Left renal pelvis (tissue), 4 donors: ENCODE measurements around the gene COQ8B. TPM values are rescaled to one million over a fixed set of nuclear protein-coding genes. Genes with fewer than 3 reads are reported as not detected.

Experiments
- DNase-seq, 4 donors: peaks; one replicate each; pipeline ENCODE4 v3.0.0-alpha.2; 2013; ENCODE audit warnings: low read depth in 4 of 4, low spot score in 3 of 4
- polyA plus RNA-seq, 4 donors: library from polyadenylated mRNA; unstranded; fragments of 120-200 nt; gene quantifications; one replicate each; pipeline ENCODE4 v1.2.1, GENCODE V29; 2013; ENCODE audit not compliant: insufficient read length in 4 of 4

COQ8B gene
- polyA plus RNA-seq, 4 donors: 25.9 to 49.7 (median 30.0) TPM

GRCh38 chr19:40693150-40693788 lies 23.4 kb downstream of the COQ8B start:
- no peak for DNase-seq

GRCh38 chr19:40692212-40692551 lies 24.5 kb downstream of the COQ8B start:
- no peak for DNase-seq

- no peak for DNase-seq
Measured at GRCh38 chr19:40691421-40692211, 25.1 kb downstream of the COQ8B start.

- DNase-seq: peak; percentile 72 to 77 (median 74)
Measured at GRCh38 chr19:40690693-40691420, 25.8 kb downstream of the COQ8B start.

GRCh38 chr19:40690050-40690692 lies 26.5 kb downstream of the COQ8B start, which contains the start of gene NUMBL:
NUMBL (minus strand) TSS chr19:40690651; CDS start chr19:40690483, 168 bp downstream.
- no peak for DNase-seq

GRCh38 chr19:40689339-40690049 lies 27.2 kb downstream of the COQ8B start:
- DNase-seq: no peak

- no peak for DNase-seq
Measured at GRCh38 chr19:40688987-40689338, 27.7 kb downstream of the COQ8B start.

GRCh38 chr19:40688309-40688708 lies 28.4 kb downstream of the COQ8B start:
- no peak for DNase-seq

GRCh38 chr19:40687525-40688016 lies 29.1 kb downstream of the COQ8B start:
- no peak for DNase-seq

GRCh38 chr19:40686882-40687524 lies 29.7 kb downstream of the COQ8B start:
- DNase-seq: no peak

GRCh38 chr19:40685563-40685962 lies 31.1 kb downstream of the COQ8B start:
- DNase-seq: no peak

GRCh38 chr19:40685016-40685526 lies 31.6 kb downstream of the COQ8B start:
- DNase-seq: no peak

- DNase-seq: no peak
Measured at GRCh38 chr19:40684280-40684679, 32.4 kb downstream of the COQ8B start.

- no peak for DNase-seq
Measured at GRCh38 chr19:40683437-40683836, 33.2 kb downstream of the COQ8B start.

- no peak for DNase-seq
Measured at GRCh38 chr19:40682431-40682964, 34.2 kb downstream of the COQ8B start.

- DNase-seq: no peak
Measured at GRCh38 chr19:40681039-40681438, 35.6 kb downstream of the COQ8B start.

GRCh38 chr19:40677156-40677555 lies 39.5 kb downstream of the COQ8B start:
- no peak for DNase-seq

- DNase-seq: no peak
Measured at GRCh38 chr19:40674291-40674690, 42.4 kb downstream of the COQ8B start.

GRCh38 chr19:40673397-40673796 lies 43.3 kb downstream of the COQ8B start:
- DNase-seq: no peak
